NCI-H82 treated with DMSO at 0.1 percent for 48 hours (cell line): ENCODE measurements around the gene TNNI2.
"Not testable (repeated sequence)": the region's sequence is repeated elsewhere in the genome, so short reads cannot be mapped to it uniquely, and the experiment has no call there.

Experiments used
- DNase-seq: peaks from one replicate; lab custom pipeline; 2025; ENCODE audit not compliant: unreplicated experiment; lab: John Stamatoyannopoulos, UW

The TNNI2 gene

GRCh38 chr11:1838426-1839144, at the start of gene TNNI2:
TSS of gene TNNI2 (plus strand) at chr11:1838981. CDS start at chr11:1839697, 716 bp downstream.
- DNase-seq, result no peak

- no peak for DNase-seq
Observed at GRCh38 chr11:1791912-1792311, 46.9 kb upstream of the TNNI2 start.

DNA sequence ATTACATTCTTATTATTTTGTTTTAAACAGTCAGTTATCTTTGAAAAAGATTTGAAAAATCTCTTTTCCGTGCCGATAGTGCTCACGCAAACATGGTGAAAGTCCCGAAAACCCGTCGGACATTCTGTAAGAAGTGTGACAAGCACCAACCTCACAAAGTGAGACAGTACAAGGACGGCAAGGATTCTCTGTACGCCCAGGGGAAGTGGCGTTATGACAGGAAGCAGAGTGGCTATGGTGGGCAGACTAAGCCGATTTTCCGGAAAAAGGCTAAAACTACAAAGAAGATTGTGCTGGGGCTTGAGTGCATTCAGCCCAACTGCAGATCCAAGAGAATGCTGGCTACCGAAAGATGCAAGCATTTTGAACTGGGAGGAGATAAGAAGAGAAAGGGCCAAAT, 46.3 kb upstream of the TNNI2 start:
- DNase-seq, result no peak

- no peak for DNase-seq
Observed at GRCh38 chr11:1793081-1793480, 45.7 kb upstream of the TNNI2 start.

DNA sequence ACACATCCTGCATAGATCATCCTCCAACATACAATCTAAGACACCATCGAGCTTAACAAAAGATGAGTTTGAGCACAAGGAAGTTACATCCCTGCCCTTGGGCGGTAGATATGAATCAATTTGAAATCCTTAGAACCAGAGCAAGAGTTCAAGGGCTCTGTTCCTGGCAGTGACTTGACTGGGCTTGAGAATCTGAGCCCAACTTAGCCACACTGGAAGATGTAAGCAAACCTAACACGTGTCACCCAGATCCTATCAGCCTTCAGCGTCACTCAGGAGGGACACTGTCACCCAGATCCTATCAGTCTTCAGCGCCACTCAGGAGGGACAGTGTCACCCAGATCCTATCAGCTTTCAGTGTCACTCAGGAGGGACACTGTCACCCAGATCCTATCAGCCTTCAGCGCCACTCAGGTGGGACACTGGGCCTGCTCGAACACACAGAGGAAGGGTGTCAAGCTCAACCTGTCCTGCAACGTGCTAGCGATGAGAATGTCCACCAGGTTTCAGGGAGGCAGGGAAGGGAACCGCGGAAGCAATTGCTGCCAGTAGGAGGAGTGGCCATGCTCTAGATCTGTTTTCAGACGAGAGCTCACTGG, 42.3 kb upstream of the TNNI2 start:
- DNase-seq, result no peak

DNA sequence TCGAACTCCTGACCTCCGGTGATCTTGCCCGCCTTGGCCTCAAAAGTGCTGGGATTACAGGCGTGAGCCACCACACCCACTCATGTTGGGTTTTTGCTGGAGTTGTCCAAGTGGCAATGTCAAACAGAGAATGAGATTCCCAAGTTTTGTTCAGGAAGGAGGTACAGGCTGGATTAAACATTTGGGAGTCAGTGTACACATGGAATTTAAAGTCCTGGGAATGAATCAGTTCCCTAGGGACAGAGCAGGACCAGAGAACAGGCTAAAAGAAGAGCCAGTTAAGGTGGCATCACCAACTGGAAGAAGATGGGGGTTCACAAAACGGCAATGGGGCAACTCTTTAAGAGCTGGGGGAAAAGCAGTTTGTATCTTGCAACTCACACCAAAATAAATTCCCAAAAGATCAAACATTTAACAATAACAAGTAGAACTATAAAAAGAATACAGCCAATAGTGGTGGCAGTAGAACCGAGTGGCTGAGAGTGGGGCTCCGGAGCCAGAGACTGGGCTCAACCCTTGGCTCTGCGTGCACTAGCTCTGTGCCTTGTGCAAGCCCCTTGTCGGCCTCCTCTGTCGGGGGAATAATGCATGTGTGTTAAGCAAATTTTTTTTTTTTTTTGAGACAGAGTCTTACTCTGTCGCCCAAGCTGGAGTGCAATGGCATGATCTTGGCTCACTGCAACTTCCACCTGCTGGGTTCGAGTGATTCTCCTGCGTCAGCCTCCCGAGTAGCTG, 41.2 kb upstream of the TNNI2 start:
- no peak for DNase-seq

DNA sequence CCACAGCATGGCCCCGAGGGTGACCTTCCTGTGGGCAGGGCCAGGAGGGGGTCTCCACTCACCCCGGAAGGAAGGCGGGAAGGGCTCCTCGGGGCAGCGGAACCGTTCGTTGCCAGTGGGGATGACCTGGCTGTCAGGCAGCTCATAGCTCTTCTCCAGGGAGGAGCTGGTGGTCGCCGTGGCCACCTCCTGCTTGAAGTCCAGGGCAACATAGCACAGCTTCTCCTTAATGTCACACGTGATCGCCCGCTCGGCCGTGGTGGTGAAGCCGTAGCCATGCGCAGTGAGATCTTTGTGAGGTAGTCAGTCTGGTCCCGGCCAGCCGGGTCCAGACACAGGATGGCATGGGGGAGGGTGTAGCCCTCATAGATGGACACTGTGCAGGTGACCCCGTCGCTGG, 35.5 kb upstream of the TNNI2 start:
- no peak for DNase-seq

DNA sequence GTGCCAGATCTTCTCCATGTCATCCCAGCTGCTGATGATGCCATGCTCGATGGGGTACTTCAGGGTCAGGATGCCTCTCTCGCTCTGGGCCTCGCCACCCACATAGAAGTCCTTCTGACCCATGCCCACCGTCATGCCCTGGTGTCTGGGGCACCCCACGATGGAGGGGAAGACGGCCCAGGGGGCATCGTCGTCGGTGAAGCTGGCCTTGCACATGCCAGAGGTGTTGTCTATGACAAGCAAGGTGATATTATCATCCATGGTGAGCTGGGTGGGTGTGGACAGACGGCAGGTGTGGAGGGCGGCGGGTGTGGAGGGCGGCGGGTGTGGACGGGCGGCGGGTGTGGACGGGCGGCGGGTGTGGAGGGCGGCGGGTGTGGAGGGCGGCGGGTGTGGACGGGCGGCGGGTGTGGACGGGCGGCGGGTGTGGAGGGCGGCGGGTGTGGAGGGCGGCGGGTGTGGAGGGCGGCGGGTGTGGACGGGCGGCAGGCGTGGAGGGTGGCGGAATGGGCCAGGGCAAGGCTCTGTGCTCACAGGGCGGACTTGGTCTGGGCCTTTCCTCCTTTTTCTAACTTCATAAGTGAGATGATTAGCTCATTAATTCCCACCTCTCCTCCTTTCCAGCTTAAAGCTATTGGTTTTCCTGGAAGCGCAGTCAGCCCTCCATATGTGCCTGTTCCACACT, 34.8 kb upstream of the TNNI2 start:
- not testable (repeated sequence) for DNase-seq

DNA sequence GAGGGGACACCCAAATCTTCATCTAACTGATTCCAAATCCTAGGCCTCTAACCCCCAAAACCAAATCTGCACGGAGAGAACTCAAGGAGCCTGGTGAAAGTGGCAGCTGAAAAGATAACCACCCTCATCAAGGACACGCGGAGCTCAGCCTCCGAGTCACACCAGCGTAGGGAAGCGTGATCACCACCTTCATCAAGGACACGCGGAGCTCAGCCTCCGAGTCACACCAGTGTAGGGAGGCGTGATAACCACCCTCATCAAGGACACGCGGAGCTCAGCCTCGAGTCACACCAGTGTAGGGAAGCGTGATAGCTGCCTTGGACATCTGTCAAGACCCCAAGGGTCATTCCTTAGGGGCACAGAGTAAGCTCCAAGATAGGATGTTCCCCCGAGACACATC, 33.3 kb upstream of the TNNI2 start:
- DNase-seq, result no peak

DNA sequence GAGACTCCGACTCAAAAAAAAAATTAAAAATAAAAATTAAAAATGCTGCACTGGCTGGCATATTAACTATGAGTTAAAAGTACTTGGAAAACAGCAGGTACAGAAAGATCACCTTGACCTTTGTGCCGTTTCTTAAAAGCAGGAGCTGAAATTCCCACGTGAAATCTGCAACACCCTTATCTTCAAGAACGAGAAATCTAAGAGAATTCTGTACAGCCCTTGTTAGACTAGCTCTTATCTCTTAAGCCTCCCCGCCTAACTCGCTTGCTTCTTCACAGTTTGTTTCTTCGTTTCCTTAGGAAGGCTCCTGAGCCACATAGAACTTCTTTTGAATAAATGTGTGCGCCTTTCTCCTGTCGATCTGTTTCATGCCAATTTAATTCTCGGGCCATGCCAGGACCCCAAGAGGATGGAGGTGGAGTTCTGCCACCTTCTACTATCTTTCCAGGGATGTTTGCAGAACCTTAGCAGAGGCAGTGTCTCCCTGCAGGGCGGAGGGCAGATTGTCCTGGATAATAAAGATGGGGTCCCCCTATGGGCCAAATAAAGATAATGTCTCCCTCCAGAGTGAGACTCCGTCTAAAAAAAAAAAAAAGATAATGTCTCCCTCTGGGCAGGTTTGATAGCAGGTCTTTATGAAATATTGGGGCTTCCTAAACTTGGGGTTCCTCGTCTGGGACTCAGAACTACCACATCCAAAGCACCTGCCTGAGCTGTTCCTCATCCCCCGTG, 31.4 kb upstream of the TNNI2 start:
- DNase-seq, result no peak

DNA sequence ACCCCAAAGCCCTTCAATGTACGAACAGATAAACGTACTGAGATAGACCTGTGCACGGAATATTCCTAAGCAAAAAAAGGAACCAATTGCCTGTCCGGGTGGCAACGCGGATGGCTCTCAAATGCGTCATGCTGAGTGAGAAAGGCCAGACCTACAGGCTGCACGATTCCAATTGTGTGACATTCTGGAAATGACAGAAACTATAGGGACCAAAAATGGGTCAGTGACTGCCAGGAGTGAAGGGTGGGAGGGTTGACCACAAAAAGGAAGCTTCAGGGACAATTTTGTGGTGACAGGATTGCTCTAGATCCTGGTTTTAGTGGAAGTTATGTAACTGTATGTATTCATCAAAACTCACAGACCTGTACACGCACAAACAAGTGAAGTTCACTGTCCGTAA, 28.0 kb upstream of the TNNI2 start:
- DNase-seq, result no peak

- no peak for DNase-seq
Observed at GRCh38 chr11:1812274-1812673, 26.5 kb upstream of the TNNI2 start.

GRCh38 chr11:1812801-1813200, 26.0 kb upstream of the TNNI2 start:
- DNase-seq, result no peak

DNA sequence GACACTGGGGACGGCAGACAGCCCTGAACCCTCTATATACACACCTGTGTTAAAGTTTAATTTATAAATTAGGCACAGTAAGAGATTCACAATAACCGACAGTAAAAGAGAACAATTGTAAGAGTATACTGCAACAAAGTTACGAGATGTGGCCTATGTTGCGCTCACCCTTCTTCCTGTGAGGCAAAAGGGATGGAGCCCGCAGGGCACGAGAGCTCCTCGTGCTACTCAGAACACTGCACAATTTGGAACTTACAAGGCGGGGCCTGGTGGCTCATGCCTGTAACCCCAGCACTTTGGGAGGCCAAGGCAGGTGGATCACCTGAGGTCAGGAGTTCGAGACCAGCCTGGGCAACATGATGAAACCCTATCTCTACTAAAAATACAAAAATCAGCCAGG, 25.4 kb upstream of the TNNI2 start:
- not testable (repeated sequence) for DNase-seq

DNA sequence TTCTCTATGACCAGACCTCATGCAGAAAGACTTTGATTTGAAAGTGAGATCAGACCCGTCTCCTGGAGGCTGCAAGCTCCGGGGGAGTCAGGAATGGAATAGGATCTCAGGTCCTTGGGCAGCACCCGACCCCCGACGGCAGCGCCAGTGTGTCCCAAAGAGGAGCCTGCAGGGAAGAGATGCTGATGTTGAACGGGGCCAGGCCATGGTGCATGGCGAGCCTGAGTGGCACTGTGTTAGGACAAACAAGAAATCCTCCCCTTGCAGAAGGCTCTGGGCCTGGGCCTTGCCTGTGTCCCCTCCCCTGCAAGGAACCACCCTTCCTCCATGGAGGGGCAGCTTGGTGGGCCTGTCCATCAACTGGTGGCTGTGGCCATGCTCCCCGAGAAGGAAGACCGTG, 24.1 kb upstream of the TNNI2 start:
- DNase-seq, result no peak

DNA sequence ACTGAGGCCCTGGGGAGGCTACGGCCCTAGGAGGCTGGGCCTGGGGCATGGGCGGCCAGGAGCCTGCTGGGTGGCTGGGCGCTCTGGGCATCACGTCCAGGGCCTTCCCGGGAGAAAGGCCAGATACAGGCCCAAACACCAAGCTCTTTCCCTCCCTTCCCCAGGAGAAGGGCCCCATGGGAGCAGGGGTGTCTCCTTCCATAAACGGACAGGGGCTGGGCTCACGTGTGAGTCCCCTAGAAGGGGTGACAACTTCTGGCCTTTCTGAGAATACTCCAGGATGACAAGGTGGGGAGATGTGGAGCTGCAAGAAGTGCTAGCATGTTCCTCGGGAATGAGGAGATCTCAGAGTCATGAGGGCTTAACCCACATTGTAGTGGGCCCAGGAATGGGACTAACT, 23.5 kb upstream of the TNNI2 start:
- no peak for DNase-seq

GRCh38 chr11:1815751-1816150, 23.0 kb upstream of the TNNI2 start:
- no peak for DNase-seq

- no peak for DNase-seq
Observed at GRCh38 chr11:1817000-1817399, 21.8 kb upstream of the TNNI2 start.

DNA sequence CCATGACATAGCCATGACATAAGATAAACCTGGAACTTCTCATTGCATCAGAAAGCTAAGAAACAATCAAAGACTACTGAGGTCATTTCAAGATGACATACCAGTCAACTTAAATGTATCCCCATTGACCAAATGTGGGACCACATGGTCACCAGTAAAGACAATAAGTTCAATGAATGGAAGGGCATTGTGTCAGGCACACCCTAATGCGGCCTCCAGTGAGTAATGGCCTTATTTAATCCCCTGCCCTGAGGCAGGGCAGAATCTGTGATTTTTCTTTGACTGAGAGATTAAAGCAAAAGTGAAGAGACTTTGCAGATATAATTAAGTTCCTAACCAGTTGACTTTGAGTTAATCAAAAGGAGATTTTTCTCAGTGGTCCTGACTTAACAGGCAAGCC, 21.3 kb upstream of the TNNI2 start:
- no peak for DNase-seq

DNA sequence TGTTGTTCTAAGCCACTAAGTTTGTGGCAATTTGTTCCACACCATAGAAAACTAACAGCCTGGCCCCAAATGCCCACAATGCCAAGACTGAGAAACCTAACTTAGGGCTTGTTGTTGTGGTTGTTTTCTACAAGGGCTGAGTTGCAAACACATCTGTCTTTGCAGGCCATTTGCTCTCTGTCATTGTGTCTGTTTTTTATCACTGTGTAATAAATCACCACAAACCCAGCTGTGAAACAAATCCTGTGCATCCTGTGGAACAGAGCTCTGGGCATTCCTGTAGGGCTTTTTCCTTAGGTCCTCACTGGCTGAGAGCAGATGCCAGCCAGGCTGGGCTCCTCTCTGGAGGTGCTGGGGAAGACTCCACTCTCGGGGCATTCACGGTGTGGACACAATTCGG, 19.7 kb upstream of the TNNI2 start:
- no peak for DNase-seq
